H1 (cell line): ENCODE results near the gene ARID1B. TPM values are rescaled to one million over a fixed set of nuclear protein-coding genes. Genes with fewer than 3 reads are reported as not detected.

Experiments used
- CTCF ChIA-PET: fragments of 300-600 bp; sonication (Branson Sonifier 250); formaldehyde crosslinking; loops from one replicate; lab custom pipeline; 2021; ENCODE audit not compliant: partially characterized antibody; lab: Charles Lee
- POLR2A ChIA-PET: fragments of 300-600 bp; sonication (Branson Sonifier 250); formaldehyde crosslinking; loops from one replicate; lab custom pipeline; 2021; ENCODE audit warnings: inconsistent platforms; ENCODE audit not compliant: partially characterized antibody; lab: Charles Lee
- DNase-seq, 2 experiments: peaks; one replicate each; pipeline versions ENCODE4 v3.0.0 to v3.0.0-alpha.2; 2010 to 2022; ENCODE audit warnings: low spot score in 2 of 2, low read depth in 1 of 2, mixed read lengths in 1 of 2
- FAIRE-seq: peaks from 2 replicates; lab custom pipeline; 2011; peaks lifted over from hg19 to GRCh38; lab: Jason Lieb, UNC
- H2AFZ ChIP-seq: 2 replicates; pipeline ENCODE4 v1.8.1; 2012; ENCODE audit warnings: low read length, inconsistent platforms
- H2AK5ac ChIP-seq: 2 replicates; pipeline ENCODE4 v1.6.1; 2013; ENCODE audit warnings: low read depth, low read length
- H2BK120ac ChIP-seq: replicated peaks from 2 replicates; pipeline ENCODE3; 2013; ENCODE audit warnings: low read depth, low read length, inconsistent platforms
- H2BK12ac ChIP-seq: 2 replicates; pipeline ENCODE4 v1.6.1; 2013; ENCODE audit warnings: low read depth, low read length
- H2BK15ac ChIP-seq: 2 replicates; pipeline ENCODE4 v1.6.1; 2013; ENCODE audit warnings: low read length
- H2BK20ac ChIP-seq: 2 replicates; pipeline ENCODE4 v1.6.1; 2013; ENCODE audit warnings: low read length
- H2BK5ac ChIP-seq: 2 replicates; pipeline ENCODE4 v1.6.1; 2013; ENCODE audit warnings: low read depth, low read length
- H3K14ac ChIP-seq: 2 replicates; pipeline ENCODE4 v1.6.1; 2013; ENCODE audit warnings: inconsistent platforms; ENCODE audit not compliant: insufficient read length
- H3K18ac ChIP-seq: 2 replicates; pipeline ENCODE4 v1.6.1; 2013; ENCODE audit warnings: low read length; ENCODE audit errors: extremely low read depth
- H3K23ac ChIP-seq: 2 replicates; pipeline ENCODE4 v1.6.1; 2013; ENCODE audit warnings: inconsistent platforms; ENCODE audit not compliant: insufficient read length
- H3K23me2 ChIP-seq: 2 replicates; pipeline ENCODE4 v1.6.1; 2013; ENCODE audit warnings: low read depth, low read length
- H3K27ac ChIP-seq: 2 replicates; pipeline ENCODE4 v1.6.1; 2011; ENCODE audit warnings: low read depth, low read length, inconsistent platforms
- H3K27me3 ChIP-seq, 4 experiments: replicated peaks in 1 of 4; 1 replicate in 1 of 4; 2 replicates in 3 of 4; pipeline versions ENCODE4 v1.6.1 to v1.8.1; 2011 to 2013; ENCODE audit warnings: low read length in 3 of 4, mild to moderate bottlenecking in 3 of 4, inconsistent platforms in 2 of 4, mixed read lengths in 2 of 4, moderate library complexity in 1 of 4; ENCODE audit not compliant: control insufficient read depth in 3 of 4, insufficient read depth in 3 of 4; ENCODE audit errors: extremely low read depth in 1 of 4
- H3K36me3 ChIP-seq, 4 experiments: 2 replicates each; pipeline versions ENCODE4 v1.6.1 to v1.8.1; 2011 to 2013; ENCODE audit warnings: mild to moderate bottlenecking in 4 of 4, low read length in 3 of 4, moderate library complexity in 2 of 4, control low read depth in 1 of 4, inconsistent platforms in 1 of 4; ENCODE audit not compliant: insufficient read depth in 4 of 4, control insufficient read depth in 2 of 4
- H3K4ac ChIP-seq: replicated peaks from 2 replicates; pipeline ENCODE3; 2013; ENCODE audit warnings: low read length, low read depth, mixed read lengths, inconsistent platforms; ENCODE audit not compliant: insufficient read length
- H3K4me1 ChIP-seq, 4 experiments: replicated peaks in 1 of 4; 1 replicate in 1 of 4; 2 replicates in 3 of 4; pipeline versions ENCODE4 v1.6.1 to v1.8.1; 2011 to 2013; ENCODE audit warnings: low read length in 3 of 4, inconsistent platforms in 2 of 4, mixed read lengths in 1 of 4; ENCODE audit not compliant: insufficient read depth in 4 of 4, control insufficient read depth in 3 of 4
- H3K4me2 ChIP-seq, 2 experiments: 2 replicates each; pipeline versions ENCODE4 v1.6.1 to v1.8.1; 2011 to 2013; ENCODE audit warnings: low read depth in 2 of 2, low read length in 2 of 2, control low read depth in 1 of 2, inconsistent platforms in 1 of 2, mild to moderate bottlenecking in 1 of 2; ENCODE audit not compliant: insufficient read depth in 1 of 2
- H3K4me3 ChIP-seq, 4 experiments: fragments of 200-600, 300-600 bp in 1 of 4; sonication (generic), shearing (Covaris generic), sonication (Bioruptor Twin) in 1 of 4; 2 replicates each; pipeline versions ENCODE4 v1.5.1 to v1.8.1; 2011 to 2016; ENCODE audit warnings: low read length in 4 of 4, low read depth in 3 of 4, control low read depth in 2 of 4, inconsistent platforms in 2 of 4, mild to moderate bottlenecking in 2 of 4, mixed read lengths in 1 of 4, moderate library complexity in 1 of 4; ENCODE audit not compliant: insufficient read depth in 2 of 4; ENCODE audit errors: extremely low read depth in 1 of 4
- H3K56ac ChIP-seq: replicated peaks from 2 replicates; pipeline ENCODE3; 2013; ENCODE audit warnings: low read depth, mild to moderate bottlenecking, mixed read lengths, low read length, inconsistent platforms; ENCODE audit not compliant: insufficient read length
- H3K79me1 ChIP-seq: 2 replicates; pipeline ENCODE4 v1.6.1; 2013; ENCODE audit warnings: low read depth, low read length, control low read depth
- H3K79me2 ChIP-seq, 2 experiments: 2 replicates each; pipeline versions ENCODE4 v1.6.1 to v1.8.1; 2012 to 2013; ENCODE audit warnings: low read length in 2 of 2, mild to moderate bottlenecking in 2 of 2, inconsistent platforms in 1 of 2; ENCODE audit not compliant: insufficient read depth in 2 of 2, control insufficient read depth in 1 of 2
- H3K9ac ChIP-seq, 4 experiments: replicated peaks in 1 of 4; 1 replicate in 1 of 4; 2 replicates in 3 of 4; pipeline versions ENCODE4 v1.6.1 to v1.8.1; 2011 to 2013; ENCODE audit warnings: low read depth in 3 of 4, low read length in 3 of 4, control low read depth in 2 of 4, mild to moderate bottlenecking in 2 of 4, moderate library complexity in 2 of 4, inconsistent platforms in 1 of 4; ENCODE audit errors: extremely low read depth in 1 of 4
- H3K9me3 ChIP-seq, 2 experiments: 2 replicates each; pipeline versions ENCODE4 v1.6.1 to v1.8.1; 2012 to 2013; ENCODE audit warnings: mild to moderate bottlenecking in 2 of 2, moderate library complexity in 2 of 2, control low read depth in 1 of 2, inconsistent platforms in 1 of 2, low read depth in 1 of 2, low read length in 1 of 2, mixed read lengths in 1 of 2; ENCODE audit not compliant: insufficient read depth in 2 of 2
- H4K20me1 ChIP-seq, 2 experiments: replicated peaks in 1 of 2; 2 replicates each; pipeline versions ENCODE3 to v1.8.1; 2011 to 2013; ENCODE audit warnings: inconsistent platforms in 2 of 2, low read length in 2 of 2, mild to moderate bottlenecking in 1 of 2; ENCODE audit not compliant: insufficient read depth in 2 of 2, control insufficient read depth in 1 of 2
- H4K5ac ChIP-seq: 2 replicates; pipeline ENCODE4 v1.6.1; 2013; ENCODE audit warnings: low read length, low read depth, mixed read lengths, inconsistent platforms; ENCODE audit not compliant: insufficient read length
- H4K8ac ChIP-seq: 2 replicates; pipeline ENCODE4 v1.8.0; 2013; ENCODE audit warnings: mild to moderate bottlenecking, moderate library complexity, low read length, inconsistent platforms; ENCODE audit not compliant: insufficient read depth; ENCODE audit errors: extremely low read depth
- H4K91ac ChIP-seq: replicated peaks from 2 replicates; pipeline ENCODE3; 2013; ENCODE audit warnings: low read length, mixed read lengths, inconsistent platforms; ENCODE audit not compliant: insufficient read length
- ATF2 ChIP-seq: IDR thresholded peaks from 2 replicates; pipeline ENCODE4 v1.6.1; 2012; ENCODE audit warnings: low read length, inconsistent platforms
- BRCA1 ChIP-seq: IDR thresholded peaks from 2 replicates; pipeline ENCODE4 v1.6.1; 2012; ENCODE audit warnings: low read depth, low read length, improper control_type of control experiment
- CTBP2 ChIP-seq: IDR thresholded peaks from 2 replicates; pipeline ENCODE4 v1.7.0; 2011; ENCODE audit warnings: borderline replicate concordance, mild to moderate bottlenecking, moderate library complexity, mixed read lengths, low read length; ENCODE audit not compliant: insufficient read depth, insufficient read length
- GTF2F1 ChIP-seq: IDR thresholded peaks from 2 replicates; pipeline ENCODE4 v1.6.1; 2012; ENCODE audit warnings: low read depth, low read length, improper control_type of control experiment, borderline replicate concordance
- KDM4A ChIP-seq: IDR thresholded peaks from one replicate; pipeline ENCODE4 v1.7.1; 2012; ENCODE audit warnings: low read depth, mild to moderate bottlenecking, moderate library complexity, low read length, inconsistent platforms; ENCODE audit not compliant: severe bottlenecking
- POLR2AphosphoS5 ChIP-seq: IDR thresholded peaks from 2 replicates; pipeline ENCODE4 v1.6.1; 2011; ENCODE audit warnings: low read depth, low read length
- RAD21 ChIP-seq, 2 experiments: IDR thresholded peaks in 1 of 2; conservative IDR thresholded peaks in 1 of 2; 2 replicates each; pipeline ENCODE4 v1.6.1; 2011; ENCODE audit warnings: low read depth in 2 of 2, low read length in 2 of 2, improper control_type of control experiment in 1 of 2, inconsistent platforms in 1 of 2, mild to moderate bottlenecking in 1 of 2, moderate library complexity in 1 of 2
- SIRT6 ChIP-seq: IDR thresholded peaks from one replicate; pipeline ENCODE4 v1.7.1; 2012; ENCODE audit warnings: low read length, inconsistent platforms
- SP4 ChIP-seq: IDR thresholded peaks from 2 replicates; pipeline ENCODE4 v1.6.1; 2012; ENCODE audit warnings: low read length, inconsistent platforms
- SUZ12 ChIP-seq: fragments of 200-600 bp; sonication (generic); IDR thresholded peaks from 2 replicates; pipeline ENCODE4 v1.6.1; 2012; ENCODE audit warnings: mild to moderate bottlenecking, inconsistent platforms, low read length, moderate library complexity, mixed read lengths
- TAF1 ChIP-seq: IDR thresholded peaks from 2 replicates; pipeline ENCODE4 v1.6.1; 2011; ENCODE audit warnings: mild to moderate bottlenecking, low read depth, low read length
- TCF12 ChIP-seq: IDR thresholded peaks from 2 replicates; pipeline ENCODE4 v1.6.1; 2011; ENCODE audit warnings: low read depth, mild to moderate bottlenecking, low read length
- WGBS, 2 experiments: shearing (Covaris generic) in 1 of 2; methylation state at CpG; one replicate each; pipeline versions ENCODE4 v1.1.6 to v1.1.7; 2013 to 2015; ENCODE audit warnings: low lambda C conversion rate in 2 of 2, mixed read lengths in 2 of 2, inconsistent platforms in 1 of 2, low coverage in 1 of 2, missing lambda C conversion rate in 1 of 2; ENCODE audit not compliant: insufficient replicate concordance in 2 of 2, insufficient coverage in 1 of 2, insufficient read length in 1 of 2; ENCODE audit errors: extremely low coverage in 1 of 2, missing lambda C conversion rate in 1 of 2; 5-methylcytosine and 5-hydroxymethylcytosine counted together
- polyA plus RNA-seq, 7 experiments: library from polyadenylated mRNA; depleted of rRNA in 3 of 7; stranded (reverse) in 5 of 7; unstranded in 2 of 7; fragments of >200 nt in 5 of 7; fragments of 200-250 nt in 2 of 7; gene quantifications; 1 replicate in 5 of 7; 2 replicates in 1 of 7; 4 replicates in 1 of 7; pipeline versions ENCODE4 v1.2.1 to v1.2.3, GENCODE V29; 2011 to 2013; ENCODE audit warnings: missing spikeins in 2 of 7, mixed read lengths in 2 of 7
- total RNA-seq: library from RNA; stranded (reverse); fragmentation: NEBNext Ultra II Directional; extraction: Animal tissue kit (Norgen Biotek cat#: 25700); gene quantifications from 2 replicates; pipeline ENCODE4 v1.2.1, GENCODE V29; 2021

The ARID1B gene
- total and polyA plus RNA-seq, 2 of the 8 experiments (the other 6 are each of a cell fraction or from before 2014, with no cell fraction given): 24.3 to 70.3 TPM

- no peak overlapping the region for H4K8ac ChIP-seq
- no peak overlapping the region for H3K4me3 ChIP-seq
- no peak overlapping the region for H2BK120ac ChIP-seq
- H3K9me3 ChIP-seq: no peaks in the 10 kb centered on the region
- H3K27me3 ChIP-seq: no peaks in the 10 kb centered on the region
- no peaks in the 10 kb centered on the region for H3K23me2 ChIP-seq
- H3K79me1 ChIP-seq: peaks cover 5% of the 10 kb centered on the region; the same call in 1 of the 2 replicates
- no peak overlapping the region for H4K91ac ChIP-seq
- no peak overlapping the region for H3K23ac ChIP-seq
- FAIRE-seq: no peak
- H4K20me1 ChIP-seq: peaks cover 7 to 8% of the 10 kb centered on the region in 2 experiments
- no peak overlapping the region for H3K9ac ChIP-seq
- H3K4me2 ChIP-seq: no peak overlapping the region
- no peak overlapping the region for H4K5ac ChIP-seq
- ChIA-PET POLR2A (interaction anchor here (1.5 to 1.7 kb wide), 2 partner anchors 12 to 23 kb away, joined by 3 to 5 read pairs; no protein-coding TSS in a partner anchor), CTCF (interaction anchor here (0.6 to 2.2 kb wide), 5 partner anchors 10 to 49 kb away, joined by 3 to 7 read pairs (median 5); no protein-coding TSS in a partner anchor)
- no peak overlapping the region for H2BK15ac ChIP-seq
- 74% methylated on average over 4 of the region's 4 CpGs; no CpG with 5 or more reads in 1 of the 2 experiments for WGBS, 2 experiments
- H3K4me1 ChIP-seq: peaks cover 2 to 9% (median 8%) of the 10 kb centered on the region in 4 experiments; a peak in 5 of 7 replicates
- no peak overlapping the region for H2AK5ac ChIP-seq
- no peak overlapping the region for H3K18ac ChIP-seq
- H2AFZ ChIP-seq: no peak overlapping the region
- H2BK12ac ChIP-seq: no peak overlapping the region
- peaks cover 0 to 92% of the 10 kb centered on the region in 2 experiments; a peak in 3 of 4 replicates for H3K79me2 ChIP-seq
- H3K14ac ChIP-seq: no peak overlapping the region
- H3K56ac ChIP-seq: no peak overlapping the region
- no peak overlapping the region for H3K27ac ChIP-seq
- H3K4ac ChIP-seq: no peak overlapping the region
- no peak overlapping the region for H2BK5ac ChIP-seq
- no peaks in the 10 kb centered on the region for H3K36me3 ChIP-seq
- no peak overlapping the region for H2BK20ac ChIP-seq
- DNase-seq: no peak
- TF ChIP-seq KDM4A (no peak), TCF12 (no peak), SP4 (no peak), TAF1 (no peak), CTBP2 (no peak), SUZ12 (no peak), BRCA1 (no peak), GTF2F1 (no peak), POLR2AphosphoS5 (no peak), ATF2 (no peak), SIRT6 (no peak), RAD21 (IDR thresholded peaks at IDR 0.05 in 1 of 2, conservative IDR thresholded peaks at IDR 0.05 in 1 of 2; ENCODE audit: low read depth in 2 of 2, low read length in 2 of 2) (no peak)
Measured at GRCh38 chr6:156924246-156924645, 147.1 kb downstream of the ARID1B start.
